ENCODE results near the gene MAGI1.

GRCh38 chr3:66038384-66038725, 363 bp downstream of the MAGI1 start:
- TF ChIP-seq CTCF (IDR thresholded peaks at IDR 0.05) (no peak), POLR2A (IDR thresholded peaks at IDR 0.05) (no peak)

Measured in prostate gland (tissue), 2 donors.